Panc1 (cell line): Measurements from ENCODE around the gene UBASH3B.

ENCODE experiments used
- CTCF ChIP-seq: fragments of 450-650 bp; IDR thresholded peaks from 2 replicates; pipeline ENCODE4 v1.5.1; 2017; ENCODE audit warnings: mild to moderate bottlenecking
- TF ChIP-seq, protein P1 (sequence below), 2 experiments: IDR thresholded peaks; 2 replicates each; pipeline ENCODE4 v1.6.1; 2011 to 2012; ENCODE audit warnings: low read depth in 2 of 2, control low read depth in 1 of 2, low read length in 1 of 2, mild to moderate bottlenecking in 1 of 2, moderate library complexity in 1 of 2; ENCODE audit not compliant: insufficient read depth in 1 of 2

- no peak for TF ChIP-seq CTCF
- TF ChIP-seq, protein P1, sequence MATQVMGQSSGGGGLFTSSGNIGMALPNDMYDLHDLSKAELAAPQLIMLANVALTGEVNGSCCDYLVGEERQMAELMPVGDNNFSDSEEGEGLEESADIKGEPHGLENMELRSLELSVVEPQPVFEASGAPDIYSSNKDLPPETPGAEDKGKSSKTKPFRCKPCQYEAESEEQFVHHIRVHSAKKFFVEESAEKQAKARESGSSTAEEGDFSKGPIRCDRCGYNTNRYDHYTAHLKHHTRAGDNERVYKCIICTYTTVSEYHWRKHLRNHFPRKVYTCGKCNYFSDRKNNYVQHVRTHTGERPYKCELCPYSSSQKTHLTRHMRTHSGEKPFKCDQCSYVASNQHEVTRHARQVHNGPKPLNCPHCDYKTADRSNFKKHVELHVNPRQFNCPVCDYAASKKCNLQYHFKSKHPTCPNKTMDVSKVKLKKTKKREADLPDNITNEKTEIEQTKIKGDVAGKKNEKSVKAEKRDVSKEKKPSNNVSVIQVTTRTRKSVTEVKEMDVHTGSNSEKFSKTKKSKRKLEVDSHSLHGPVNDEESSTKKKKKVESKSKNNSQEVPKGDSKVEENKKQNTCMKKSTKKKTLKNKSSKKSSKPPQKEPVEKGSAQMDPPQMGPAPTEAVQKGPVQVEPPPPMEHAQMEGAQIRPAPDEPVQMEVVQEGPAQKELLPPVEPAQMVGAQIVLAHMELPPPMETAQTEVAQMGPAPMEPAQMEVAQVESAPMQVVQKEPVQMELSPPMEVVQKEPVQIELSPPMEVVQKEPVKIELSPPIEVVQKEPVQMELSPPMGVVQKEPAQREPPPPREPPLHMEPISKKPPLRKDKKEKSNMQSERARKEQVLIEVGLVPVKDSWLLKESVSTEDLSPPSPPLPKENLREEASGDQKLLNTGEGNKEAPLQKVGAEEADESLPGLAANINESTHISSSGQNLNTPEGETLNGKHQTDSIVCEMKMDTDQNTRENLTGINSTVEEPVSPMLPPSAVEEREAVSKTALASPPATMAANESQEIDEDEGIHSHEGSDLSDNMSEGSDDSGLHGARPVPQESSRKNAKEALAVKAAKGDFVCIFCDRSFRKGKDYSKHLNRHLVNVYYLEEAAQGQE (IDR thresholded peaks at IDR 0.05; ENCODE audit: insufficient read depth in 1 of 2, low read depth in 2 of 2, low read length in 1 of 2) = no peak
Observed at GRCh38 chr11:122813894-122814270, 158.4 kb downstream of the UBASH3B start.
